IPS-NIHi7 (cell line): ENCODE measurements around the gene ZNF792.
"Not testable (repeated sequence)": the region's sequence is repeated elsewhere in the genome, so short reads cannot be mapped to it uniquely, and the experiment has no call there.

Experiments used
- DNase-seq: peaks from one replicate; pipeline ENCODE4 v3.0.0; 2012; ENCODE audit warnings: mixed read lengths; ENCODE audit errors: extremely low spot score

Gene ZNF792

DNA sequence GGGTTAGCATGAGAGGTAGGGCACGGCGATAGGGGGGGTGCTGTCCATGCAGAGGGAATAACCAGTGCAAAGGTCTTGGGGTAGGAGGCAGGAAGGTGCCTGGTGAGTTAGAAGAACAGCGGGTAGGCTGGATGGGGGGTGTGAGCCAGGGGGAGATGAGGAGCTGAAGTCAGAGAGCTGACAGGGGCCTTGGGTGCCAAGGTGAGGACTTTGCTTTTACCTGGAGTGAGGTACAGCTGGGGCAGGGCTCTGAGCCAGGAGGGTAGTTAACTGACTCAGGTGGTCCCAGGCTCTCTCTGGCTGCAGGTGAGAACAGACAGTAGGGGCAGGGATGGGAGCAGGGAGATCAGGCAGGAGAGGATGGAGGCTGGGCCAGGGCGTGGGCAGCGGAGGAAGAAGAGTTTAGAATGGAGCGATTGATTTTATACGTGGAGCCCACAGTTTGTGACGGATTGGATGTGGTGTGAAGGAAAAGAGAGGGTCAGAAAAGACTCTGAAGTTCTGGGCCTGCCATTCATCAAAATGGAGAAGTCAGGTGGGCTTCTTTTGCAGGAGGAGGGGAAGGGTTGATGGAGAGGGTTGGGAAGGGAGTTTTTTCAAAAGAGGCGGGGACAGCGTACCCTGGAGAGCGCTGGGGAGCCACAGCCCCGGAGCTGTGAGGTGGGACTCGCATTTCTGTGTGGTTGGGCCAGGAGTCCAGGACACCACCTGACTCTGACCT is 34.9 kb upstream of the ZNF792 start:
- peak; percentile 81 for DNase-seq

DNA sequence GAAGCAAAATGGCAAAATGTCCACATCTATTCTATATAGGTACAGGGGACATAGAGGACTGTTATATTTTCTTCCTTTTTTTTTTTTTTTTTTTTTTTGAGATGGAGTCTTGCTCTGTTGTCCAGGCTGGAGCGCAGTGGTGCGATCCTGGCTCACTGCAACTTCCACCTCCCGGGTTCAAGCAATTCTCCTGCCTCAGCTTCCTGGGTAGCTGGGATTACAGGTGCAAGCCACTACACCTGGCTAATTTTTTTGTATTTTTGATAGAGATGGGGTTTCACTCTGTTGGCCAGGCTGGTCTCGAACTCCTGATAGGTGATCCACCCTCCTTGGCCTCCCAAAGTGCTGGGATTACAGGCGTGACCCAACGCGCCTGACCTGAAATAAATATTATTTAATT is 34.2 kb upstream of the ZNF792 start:
- not testable (repeated sequence) for DNase-seq

- no peak for DNase-seq
Measured at GRCh38 chr19:34997071-34997617, 33.1 kb upstream of the ZNF792 start.

- no peak for DNase-seq
Measured at GRCh38 chr19:34995551-34995950, 31.5 kb upstream of the ZNF792 start.

DNA sequence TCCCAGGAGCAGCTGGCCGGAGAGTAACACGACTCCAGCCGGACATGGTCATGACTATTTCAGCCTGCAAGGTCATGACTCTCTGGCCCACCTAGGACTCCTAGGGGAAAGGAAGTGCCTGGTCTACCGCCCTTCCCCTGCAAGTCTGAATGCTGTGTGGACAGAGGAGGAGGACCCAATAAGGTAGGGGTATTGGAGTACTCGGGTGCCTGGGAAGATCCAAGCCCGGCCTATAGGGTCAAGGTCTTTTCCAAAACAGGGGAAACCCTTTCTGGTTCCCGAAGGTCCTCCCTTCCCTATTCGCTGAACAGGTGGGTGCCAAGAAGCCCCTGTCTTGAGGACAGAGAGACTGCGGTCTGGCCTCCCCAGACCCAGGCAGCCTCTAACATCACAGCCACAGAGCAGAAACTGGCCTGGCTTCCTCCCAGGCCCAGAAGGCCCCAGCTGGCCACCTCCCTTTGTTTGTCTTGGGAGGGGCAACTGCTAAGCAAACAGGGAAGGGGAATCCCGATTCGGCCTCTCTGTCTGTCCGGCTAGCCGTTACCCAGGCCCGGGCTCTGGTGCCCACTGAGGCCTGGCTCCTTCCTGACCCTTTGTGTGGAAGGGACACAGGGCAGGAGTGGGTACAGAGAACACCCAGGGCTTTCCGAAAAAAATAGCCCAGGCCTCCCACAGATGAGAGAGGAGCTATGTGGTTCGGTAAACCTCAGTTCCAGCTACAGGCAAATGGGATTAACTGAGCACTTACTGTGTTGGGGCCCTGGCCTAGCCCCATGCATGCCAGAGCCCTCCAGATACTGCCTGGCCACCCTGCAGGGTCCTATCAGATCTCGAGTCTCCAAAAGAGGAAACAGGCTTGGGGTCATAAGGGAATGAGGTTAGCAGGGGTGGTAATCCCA is 30.9 kb upstream of the ZNF792 start:
- no peak for DNase-seq

GRCh38 chr19:34994286-34994642 is 30.2 kb upstream of the ZNF792 start:
- no peak for DNase-seq

- DNase-seq: not testable (repeated sequence)
Measured at GRCh38 chr19:34992582-34992981, 28.6 kb upstream of the ZNF792 start.

GRCh38 chr19:34991542-34992333 is 27.7 kb upstream of the ZNF792 start:
- DNase-seq: no peak

- no peak for DNase-seq
Measured at GRCh38 chr19:34990578-34991192, 26.7 kb upstream of the ZNF792 start.

GRCh38 chr19:34989298-34989697 is 25.3 kb upstream of the ZNF792 start:
- no peak for DNase-seq

- no peak for DNase-seq
Measured at GRCh38 chr19:34988119-34988518, 24.1 kb upstream of the ZNF792 start.

DNA sequence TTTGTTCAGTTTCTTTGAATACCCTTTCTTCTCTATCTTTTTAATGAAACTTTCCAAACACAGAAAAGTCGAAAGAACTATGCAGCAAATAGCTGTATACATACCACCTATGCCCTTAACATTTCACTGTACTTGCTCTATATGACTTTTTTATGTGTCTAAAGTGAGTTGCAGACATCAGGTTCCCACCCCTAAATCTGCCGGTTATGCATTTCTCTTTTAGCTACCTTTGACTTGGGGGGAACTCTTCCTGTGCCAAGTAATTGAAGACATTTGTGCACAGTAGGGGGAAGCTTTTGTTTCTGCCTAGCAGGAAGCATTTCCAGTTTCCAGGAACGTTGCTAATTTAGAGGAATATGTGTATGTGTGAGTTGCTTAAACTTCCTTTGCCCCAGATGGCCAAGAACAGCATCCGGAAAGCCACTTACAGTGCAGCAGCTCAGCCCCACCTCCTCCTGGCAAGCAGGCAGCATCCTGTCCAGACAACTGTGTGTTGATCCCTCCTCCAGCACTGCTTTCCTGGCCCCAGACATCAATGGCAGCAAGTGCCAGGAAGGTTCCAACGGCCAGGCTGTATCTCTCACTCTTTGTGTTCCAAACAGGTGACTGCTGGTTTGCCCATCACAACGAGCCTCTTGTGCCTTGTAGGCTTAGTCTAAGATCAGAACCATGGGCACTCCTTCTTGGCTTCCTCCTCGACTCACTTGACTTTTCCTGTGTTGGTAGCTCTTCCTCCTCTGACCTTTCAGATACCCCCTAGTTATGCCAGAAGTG is 21.4 kb upstream of the ZNF792 start:
- DNase-seq: peak; percentile 62

- DNase-seq: no peak
Measured at GRCh38 chr19:34984287-34984686, 20.3 kb upstream of the ZNF792 start.

DNA sequence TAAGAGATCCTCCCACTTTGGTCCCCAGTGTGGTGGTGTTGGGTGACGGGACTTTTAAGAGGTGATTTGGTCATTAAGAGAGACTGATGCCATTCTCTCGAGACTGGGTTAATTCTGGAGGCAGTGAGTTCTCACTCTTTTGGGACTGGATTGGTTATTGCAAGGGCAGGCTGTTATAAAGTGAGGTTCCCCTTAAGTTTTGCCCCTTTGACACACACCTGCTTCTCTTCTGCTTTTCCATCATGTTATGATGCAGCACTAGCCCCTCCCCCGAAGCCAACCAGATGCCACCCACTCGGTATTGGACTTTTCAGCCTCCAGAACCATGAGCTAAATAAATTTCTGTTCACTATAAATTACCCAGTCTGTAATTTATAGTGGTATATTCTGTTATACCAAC is 19.8 kb upstream of the ZNF792 start:
- DNase-seq: no peak

- no peak for DNase-seq
Measured at GRCh38 chr19:34982275-34982674, 18.2 kb upstream of the ZNF792 start.

- DNase-seq: no peak
Measured at GRCh38 chr19:34979819-34980640, 16.0 kb upstream of the ZNF792 start.

- no peak for DNase-seq
Measured at GRCh38 chr19:34976611-34977010, 12.6 kb upstream of the ZNF792 start.

- DNase-seq: no peak
Measured at GRCh38 chr19:34975056-34975455, 11.0 kb upstream of the ZNF792 start.

GRCh38 chr19:34974646-34975045 is 10.6 kb upstream of the ZNF792 start:
- no peak for DNase-seq

- DNase-seq: no peak
Measured at GRCh38 chr19:34972163-34972705, 8.2 kb upstream of the ZNF792 start.
